ENCODE measurements around the gene SHOX.

DNA sequence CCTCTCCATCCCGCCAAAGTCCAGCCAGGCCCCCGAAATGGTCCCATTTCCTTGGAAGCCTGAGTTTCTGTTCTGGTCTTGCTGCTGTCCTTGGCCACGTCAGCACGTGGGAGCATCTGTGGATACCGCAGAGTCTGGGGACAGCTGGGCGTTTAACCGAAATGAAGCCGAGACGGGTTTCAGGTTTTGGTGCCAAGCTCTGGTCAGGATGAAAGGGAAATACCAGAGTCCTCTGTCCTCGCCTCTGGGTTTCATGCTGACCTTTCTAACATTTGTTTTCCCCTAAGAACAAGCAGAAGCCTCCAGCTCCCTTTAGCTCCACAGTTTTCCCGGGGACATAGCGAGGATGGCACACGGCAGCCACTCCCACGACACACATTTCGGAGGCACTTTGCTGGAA, 19.7 kb downstream of the SHOX start:
- no peak for TF ChIP-seq CTCF (conservative IDR thresholded peaks at IDR 0.05 in 1 of 2, IDR thresholded peaks at IDR 0.05 in 1 of 2; ENCODE audit: low read depth in 1 of 2, low read length in 2 of 2)
- TF ChIP-seq EZH2 (IDR thresholded peaks at IDR 0.05; ENCODE audit: low read length, missing control alignments) = no peak

All from fibroblast of lung (primary cell).